Measurements from ENCODE around the gene RNLS. TPM values are rescaled to one million over a fixed set of nuclear protein-coding genes. Genes with fewer than 3 reads are reported as not detected.

RNLS gene
- total and polyA plus RNA-seq, 4 donors = 5.8 to 11.6 (median 7.9) TPM

DNA sequence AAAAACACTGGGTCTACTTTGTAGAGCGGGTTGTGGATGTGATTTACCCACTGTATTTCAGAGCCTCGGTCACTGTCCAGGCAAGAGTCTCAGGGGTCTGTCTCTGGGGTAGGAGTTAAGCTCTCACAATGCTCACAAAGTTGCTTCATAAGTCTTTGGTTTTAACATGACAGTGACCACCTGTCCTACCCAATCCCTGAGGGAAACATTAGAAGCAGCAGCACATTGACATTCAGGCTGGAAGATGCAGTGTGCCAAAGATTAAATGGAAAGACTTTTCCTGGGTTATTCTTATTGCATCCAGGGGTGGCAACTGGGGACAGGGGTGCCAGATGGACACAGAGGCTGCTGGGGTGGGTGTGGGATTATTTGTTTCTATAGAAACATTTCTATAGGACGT lies 330.0 kb downstream of the RNLS start:
- 92 to 99% methylated on average over 3 of the region's 3 CpGs for whole genome bisulfite sequencing, 2 donors
- no peak overlapping the region for H3K27ac ChIP-seq (ENCODE audit: low read depth in 1 of 2, low read length in 1 of 2)
- no peak for DNase-seq

GRCh38 chr10:88249450-88249849 lies 333.7 kb downstream of the RNLS start:
- H3K27me3 ChIP-seq (ENCODE audit: control insufficient read depth in 3 of 3, insufficient read depth in 3 of 3, low read length in 2 of 3) = peaks cover 0 to 2% (median 0%) of the 10 kb centered on the region in 3 donors
- no peak overlapping the region for H3K9ac ChIP-seq (ENCODE audit: insufficient read depth in 1 of 2, low read length in 2 of 2)
- no peak for DNase-seq
- TF ChIP-seq, protein P1, sequence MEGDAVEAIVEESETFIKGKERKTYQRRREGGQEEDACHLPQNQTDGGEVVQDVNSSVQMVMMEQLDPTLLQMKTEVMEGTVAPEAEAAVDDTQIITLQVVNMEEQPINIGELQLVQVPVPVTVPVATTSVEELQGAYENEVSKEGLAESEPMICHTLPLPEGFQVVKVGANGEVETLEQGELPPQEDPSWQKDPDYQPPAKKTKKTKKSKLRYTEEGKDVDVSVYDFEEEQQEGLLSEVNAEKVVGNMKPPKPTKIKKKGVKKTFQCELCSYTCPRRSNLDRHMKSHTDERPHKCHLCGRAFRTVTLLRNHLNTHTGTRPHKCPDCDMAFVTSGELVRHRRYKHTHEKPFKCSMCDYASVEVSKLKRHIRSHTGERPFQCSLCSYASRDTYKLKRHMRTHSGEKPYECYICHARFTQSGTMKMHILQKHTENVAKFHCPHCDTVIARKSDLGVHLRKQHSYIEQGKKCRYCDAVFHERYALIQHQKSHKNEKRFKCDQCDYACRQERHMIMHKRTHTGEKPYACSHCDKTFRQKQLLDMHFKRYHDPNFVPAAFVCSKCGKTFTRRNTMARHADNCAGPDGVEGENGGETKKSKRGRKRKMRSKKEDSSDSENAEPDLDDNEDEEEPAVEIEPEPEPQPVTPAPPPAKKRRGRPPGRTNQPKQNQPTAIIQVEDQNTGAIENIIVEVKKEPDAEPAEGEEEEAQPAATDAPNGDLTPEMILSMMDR (IDR thresholded peaks at IDR 0.05; ENCODE audit: control extremely low read depth, extremely low read depth) = no peak
- ATAC-seq (ENCODE audit: insufficient read depth, low FRiP score) = no peak
- no peaks in the 10 kb centered on the region for H3K36me3 ChIP-seq (ENCODE audit: control insufficient read depth in 4 of 4, insufficient read depth in 4 of 4, low read length in 4 of 4)
- H3K4me3 ChIP-seq = no peak overlapping the region
- WGBS, 2 donors = 94 to 96% methylated on average over 2 of the region's 2 CpGs
- no peaks in the 10 kb centered on the region for H3K9me3 ChIP-seq (ENCODE audit: control insufficient read depth in 4 of 4, insufficient read depth in 3 of 4, low read length in 3 of 4)
- H3K27ac ChIP-seq (ENCODE audit: low read depth in 1 of 2, low read length in 1 of 2) = no peak overlapping the region
- peaks cover 4 to 27% (median 15%) of the 10 kb centered on the region in 5 donors for H3K4me1 ChIP-seq (ENCODE audit: control insufficient read depth in 5 of 5, insufficient read depth in 5 of 5, low read length in 5 of 5)

More for the DNA sequence above, 330.0 kb downstream of the RNLS start:
- Histone ChIP-seq H3K9ac (ENCODE audit: insufficient read depth in 1 of 2, low read length in 2 of 2) (no peak overlapping the region), H3K9me3 (ENCODE audit: control insufficient read depth in 4 of 4, insufficient read depth in 3 of 4, low read length in 3 of 4) (no peaks in the 10 kb centered on the region), H3K4me1 (ENCODE audit: control insufficient read depth in 5 of 5, insufficient read depth in 5 of 5, low read length in 5 of 5) (peaks cover 0 to 5% (median 0%) of the 10 kb centered on the region in 5 donors), H3K4me3 (no peak overlapping the region), H3K27me3 (ENCODE audit: control insufficient read depth in 3 of 3, insufficient read depth in 3 of 3, low read length in 2 of 3) (peaks cover 0 to 2% (median 0%) of the 10 kb centered on the region in 3 donors), H3K36me3 (ENCODE audit: control insufficient read depth in 4 of 4, insufficient read depth in 4 of 4, low read length in 4 of 4) (no peaks in the 10 kb centered on the region)
- TF ChIP-seq, protein P1 (IDR thresholded peaks at IDR 0.05; ENCODE audit: control extremely low read depth, extremely low read depth) = no peak
- no peak for ATAC-seq (ENCODE audit: insufficient read depth, low FRiP score)

DNA sequence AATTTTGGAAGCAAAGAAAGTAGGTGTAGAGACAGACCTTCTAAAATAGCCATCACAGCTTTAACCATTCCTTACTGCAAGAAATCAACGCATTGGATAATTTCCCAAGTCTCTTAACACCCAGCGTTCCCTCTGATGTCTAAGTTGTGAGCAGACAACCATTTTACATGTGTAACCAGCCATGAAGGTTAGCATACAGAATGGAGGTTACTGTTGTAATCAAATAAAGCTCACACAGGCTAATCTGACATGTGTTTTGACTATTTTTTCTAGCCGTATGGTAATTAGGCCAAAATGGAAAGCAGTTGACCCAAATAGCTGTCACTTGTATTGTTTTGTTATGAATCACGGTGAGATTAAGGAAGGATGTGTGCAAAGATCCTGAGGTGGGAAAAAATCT lies 336.4 kb downstream of the RNLS start:
- no peaks in the 10 kb centered on the region for H3K36me3 ChIP-seq (ENCODE audit: control insufficient read depth in 4 of 4, insufficient read depth in 4 of 4, low read length in 4 of 4)
- H3K27ac ChIP-seq (ENCODE audit: low read depth in 1 of 2, low read length in 1 of 2) = peak overlapping the region in 1 of 2 donors; percentile 66
- ATAC-seq (ENCODE audit: insufficient read depth, low FRiP score) = no peak
- 77 to 83% methylated on average over 4 of the region's 4 CpGs for WGBS, 2 donors
- H3K4me1 ChIP-seq (ENCODE audit: control insufficient read depth in 5 of 5, insufficient read depth in 5 of 5, low read length in 5 of 5) = peaks cover 9 to 42% (median 21%) of the 10 kb centered on the region in 5 donors
- no peaks in the 10 kb centered on the region for H3K9me3 ChIP-seq (ENCODE audit: control insufficient read depth in 4 of 4, insufficient read depth in 3 of 4, low read length in 3 of 4)
- no peak for DNase-seq
- H3K27me3 ChIP-seq (ENCODE audit: control insufficient read depth in 3 of 3, insufficient read depth in 3 of 3, low read length in 2 of 3) = peaks cover 0 to 2% (median 0%) of the 10 kb centered on the region in 3 donors
- TF ChIP-seq, protein P1 (IDR thresholded peaks at IDR 0.05; ENCODE audit: control extremely low read depth, extremely low read depth) = no peak
- no peak overlapping the region for H3K4me3 ChIP-seq
- no peak overlapping the region for H3K9ac ChIP-seq (ENCODE audit: insufficient read depth in 1 of 2, low read length in 2 of 2)

GRCh38 chr10:88245974-88246511 lies 337.1 kb downstream of the RNLS start:
- H3K36me3 ChIP-seq (ENCODE audit: control insufficient read depth in 4 of 4, insufficient read depth in 4 of 4, low read length in 4 of 4) = no peaks in the 10 kb centered on the region
- ATAC-seq (ENCODE audit: insufficient read depth, low FRiP score) (no peak), DNase-seq (peak; percentile 79 to 99 (median 98))
- 60 to 72% methylated on average over 4 of the region's 4 CpGs for WGBS, 2 donors
- H3K27ac ChIP-seq (ENCODE audit: low read depth in 1 of 2, low read length in 1 of 2) = peak overlapping the region in 1 of 2 donors; percentile 66
- H3K27me3 ChIP-seq (ENCODE audit: control insufficient read depth in 3 of 3, insufficient read depth in 3 of 3, low read length in 2 of 3) = peaks cover 0 to 2% (median 0%) of the 10 kb centered on the region in 3 donors
- no peaks in the 10 kb centered on the region for H3K9me3 ChIP-seq (ENCODE audit: control insufficient read depth in 4 of 4, insufficient read depth in 3 of 4, low read length in 3 of 4)
- H3K4me1 ChIP-seq (ENCODE audit: control insufficient read depth in 5 of 5, insufficient read depth in 5 of 5, low read length in 5 of 5) = peaks cover 9 to 47% (median 21%) of the 10 kb centered on the region in 5 donors
- no peak overlapping the region for H3K4me3 ChIP-seq
- no peak overlapping the region for H3K9ac ChIP-seq (ENCODE audit: insufficient read depth in 1 of 2, low read length in 2 of 2)
- TF ChIP-seq, protein P1 (IDR thresholded peaks at IDR 0.05; ENCODE audit: control extremely low read depth, extremely low read depth) = no peak

Measured in lung (tissue), 12 donors.